ENCODE data around the gene SLFN13.

Gene SLFN13, protein sequence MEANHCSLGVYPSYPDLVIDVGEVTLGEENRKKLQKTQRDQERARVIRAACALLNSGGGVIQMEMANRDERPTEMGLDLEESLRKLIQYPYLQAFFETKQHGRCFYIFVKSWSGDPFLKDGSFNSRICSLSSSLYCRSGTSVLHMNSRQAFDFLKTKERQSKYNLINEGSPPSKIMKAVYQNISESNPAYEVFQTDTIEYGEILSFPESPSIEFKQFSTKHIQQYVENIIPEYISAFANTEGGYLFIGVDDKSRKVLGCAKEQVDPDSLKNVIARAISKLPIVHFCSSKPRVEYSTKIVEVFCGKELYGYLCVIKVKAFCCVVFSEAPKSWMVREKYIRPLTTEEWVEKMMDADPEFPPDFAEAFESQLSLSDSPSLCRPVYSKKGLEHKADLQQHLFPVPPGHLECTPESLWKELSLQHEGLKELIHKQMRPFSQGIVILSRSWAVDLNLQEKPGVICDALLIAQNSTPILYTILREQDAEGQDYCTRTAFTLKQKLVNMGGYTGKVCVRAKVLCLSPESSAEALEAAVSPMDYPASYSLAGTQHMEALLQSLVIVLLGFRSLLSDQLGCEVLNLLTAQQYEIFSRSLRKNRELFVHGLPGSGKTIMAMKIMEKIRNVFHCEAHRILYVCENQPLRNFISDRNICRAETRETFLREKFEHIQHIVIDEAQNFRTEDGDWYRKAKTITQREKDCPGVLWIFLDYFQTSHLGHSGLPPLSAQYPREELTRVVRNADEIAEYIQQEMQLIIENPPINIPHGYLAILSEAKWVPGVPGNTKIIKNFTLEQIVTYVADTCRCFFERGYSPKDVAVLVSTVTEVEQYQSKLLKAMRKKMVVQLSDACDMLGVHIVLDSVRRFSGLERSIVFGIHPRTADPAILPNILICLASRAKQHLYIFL

DNA sequence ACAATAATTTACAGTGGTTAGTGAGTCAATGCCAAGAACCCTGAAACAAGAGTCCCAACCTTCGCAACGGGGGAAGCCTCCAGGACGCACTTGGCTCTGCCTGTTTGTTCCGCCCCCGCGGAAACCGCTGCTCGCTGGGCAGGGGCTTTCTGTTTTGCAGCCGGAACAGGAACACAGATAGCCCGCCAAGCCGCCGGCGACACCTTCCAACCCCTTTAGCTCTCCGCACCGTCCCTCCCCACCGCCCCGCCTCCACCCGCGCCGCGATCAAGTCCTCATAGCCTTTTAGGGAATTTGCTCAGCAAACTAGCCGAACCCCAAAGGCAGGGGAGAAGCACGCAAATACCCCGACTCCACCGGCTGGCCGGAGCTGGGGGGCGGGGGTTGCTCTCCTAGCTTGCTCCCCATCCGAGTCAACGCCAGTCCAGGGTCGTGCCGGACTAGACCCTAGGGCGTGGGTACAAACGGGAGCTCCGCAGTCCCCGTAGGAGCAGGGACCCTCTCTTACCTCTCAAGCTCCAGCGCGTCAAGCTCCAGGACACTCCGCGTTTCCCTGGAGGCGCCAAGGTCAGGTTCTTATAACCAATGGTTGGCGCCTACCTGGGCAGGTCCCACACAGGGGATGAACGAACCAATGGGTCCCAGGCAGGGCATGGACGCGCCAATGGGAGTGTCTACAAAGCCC, at the start of gene SLFN13:
TSS of gene SLFN13 (minus strand) at position 553 of the 685 bp plus-strand sequence. CDS start 3,086 bp downstream, outside the sequence.
- Histone ChIP-seq H3K79me2 (ENCODE audit: insufficient read depth, low read length) (no peaks in the 10 kb centered on the region), H3K9me3 (ENCODE audit: insufficient read depth, low read length) (no peaks in the 10 kb centered on the region), H3K27me3 (ENCODE audit: low read length) (no peaks in the 10 kb centered on the region), H3K9me2 (replicated peaks; ENCODE audit: insufficient read depth, low read length) (no peaks in the 10 kb centered on the region), H3K4me2 (ENCODE audit: low read depth, low read length, poor library complexity, severe bottlenecking) (peak within 1 kb of the TSS; percentile 49), H3K27ac (ENCODE audit: low read depth, low read length) (no peak within 1 kb of the TSS), H3K36me3 (ENCODE audit: low read length) (no peaks in the 10 kb centered on the region), H2AFZ (ENCODE audit: low read depth, low read length, severe bottlenecking) (peak within 1 kb of the TSS; percentile 92), H3F3A (ENCODE audit: insufficient read depth) (no peaks in the 10 kb centered on the region), H3K9ac (ENCODE audit: low read length) (peak within 1 kb of the TSS; percentile 45; the same call in 1 of the 2 replicates), H3K4me3 (ENCODE audit: insufficient read depth, low read length, poor library complexity, severe bottlenecking) (peak within 1 kb of the TSS; percentile 24), H4K20me1 (ENCODE audit: low read depth, low read length) (no peaks in the 10 kb centered on the region)
- no peak for TF ChIP-seq EZH2phosphoT487 (conservative IDR thresholded peaks at IDR 0.05; ENCODE audit: low read length)
- TF ChIP-seq, protein P1, sequence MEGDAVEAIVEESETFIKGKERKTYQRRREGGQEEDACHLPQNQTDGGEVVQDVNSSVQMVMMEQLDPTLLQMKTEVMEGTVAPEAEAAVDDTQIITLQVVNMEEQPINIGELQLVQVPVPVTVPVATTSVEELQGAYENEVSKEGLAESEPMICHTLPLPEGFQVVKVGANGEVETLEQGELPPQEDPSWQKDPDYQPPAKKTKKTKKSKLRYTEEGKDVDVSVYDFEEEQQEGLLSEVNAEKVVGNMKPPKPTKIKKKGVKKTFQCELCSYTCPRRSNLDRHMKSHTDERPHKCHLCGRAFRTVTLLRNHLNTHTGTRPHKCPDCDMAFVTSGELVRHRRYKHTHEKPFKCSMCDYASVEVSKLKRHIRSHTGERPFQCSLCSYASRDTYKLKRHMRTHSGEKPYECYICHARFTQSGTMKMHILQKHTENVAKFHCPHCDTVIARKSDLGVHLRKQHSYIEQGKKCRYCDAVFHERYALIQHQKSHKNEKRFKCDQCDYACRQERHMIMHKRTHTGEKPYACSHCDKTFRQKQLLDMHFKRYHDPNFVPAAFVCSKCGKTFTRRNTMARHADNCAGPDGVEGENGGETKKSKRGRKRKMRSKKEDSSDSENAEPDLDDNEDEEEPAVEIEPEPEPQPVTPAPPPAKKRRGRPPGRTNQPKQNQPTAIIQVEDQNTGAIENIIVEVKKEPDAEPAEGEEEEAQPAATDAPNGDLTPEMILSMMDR (IDR thresholded peaks at IDR 0.05; ENCODE audit: insufficient read depth, low read length, poor library complexity, severe bottlenecking) = no peak

DNA sequence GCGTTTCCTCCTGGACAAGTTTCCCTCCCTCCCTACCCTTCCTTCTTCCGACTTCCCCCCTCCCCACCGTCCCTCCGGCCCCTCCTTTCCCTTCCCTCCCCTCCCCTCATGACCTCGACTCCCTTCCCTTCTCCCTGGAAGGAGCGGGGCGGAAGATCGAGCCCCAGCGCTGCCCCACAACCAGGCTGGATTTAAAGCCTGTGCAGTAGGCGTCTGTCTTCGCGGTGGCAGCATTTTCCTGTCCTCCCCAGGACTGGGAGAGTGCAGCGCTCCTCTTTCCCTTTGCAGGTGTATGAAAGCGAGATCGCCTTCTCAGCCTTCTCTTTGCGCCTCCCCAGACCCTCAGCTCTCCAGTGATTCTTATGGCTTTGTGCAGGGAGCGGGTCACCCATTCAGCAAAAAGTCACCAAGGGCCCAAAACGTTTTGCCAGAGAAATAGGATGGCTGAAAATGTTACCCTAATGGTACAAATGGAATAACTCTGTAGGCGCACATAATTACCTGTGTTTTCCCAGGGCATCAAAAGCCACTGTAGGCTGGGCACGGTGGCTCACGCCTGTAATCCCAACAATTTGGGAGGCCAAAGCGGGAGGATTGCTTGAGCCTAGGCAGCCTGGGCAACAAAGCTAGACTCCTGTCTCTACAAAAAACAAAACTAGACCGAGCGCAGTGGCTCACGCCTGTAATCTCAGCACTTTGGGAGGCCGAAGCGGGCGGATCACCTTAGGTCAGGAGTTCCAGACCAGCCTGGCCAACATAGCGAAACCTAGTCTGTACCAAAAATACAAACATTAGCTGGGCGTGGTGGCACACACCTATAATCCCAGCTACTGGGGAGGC, 48.1 kb upstream of the SLFN13 start:
- Histone ChIP-seq H2AFZ (ENCODE audit: low read depth, low read length, severe bottlenecking) (no peak overlapping the region), H3K79me2 (ENCODE audit: insufficient read depth, low read length) (no peaks in the 10 kb centered on the region), H4K20me1 (ENCODE audit: low read depth, low read length) (no peaks in the 10 kb centered on the region), H3K4me2 (ENCODE audit: low read depth, low read length, poor library complexity, severe bottlenecking) (no peak overlapping the region), H3K9me3 (ENCODE audit: insufficient read depth, low read length) (no peaks in the 10 kb centered on the region), H3K9ac (ENCODE audit: low read length) (no peak overlapping the region), H3K27ac (ENCODE audit: low read depth, low read length) (no peak overlapping the region), H3K27me3 (ENCODE audit: low read length) (no peaks in the 10 kb centered on the region), H3K9me2 (replicated peaks; ENCODE audit: insufficient read depth, low read length) (no peaks in the 10 kb centered on the region), H3K4me3 (ENCODE audit: insufficient read depth, low read length, poor library complexity, severe bottlenecking) (no peak overlapping the region), H3K36me3 (ENCODE audit: low read length) (no peaks in the 10 kb centered on the region), H3F3A (ENCODE audit: insufficient read depth) (no peaks in the 10 kb centered on the region)
- no peak for TF ChIP-seq EZH2phosphoT487 (conservative IDR thresholded peaks at IDR 0.05; ENCODE audit: low read length)
- TF ChIP-seq, protein P1 (IDR thresholded peaks at IDR 0.05; ENCODE audit: insufficient read depth, low read length, poor library complexity, severe bottlenecking) = no peak

DNA sequence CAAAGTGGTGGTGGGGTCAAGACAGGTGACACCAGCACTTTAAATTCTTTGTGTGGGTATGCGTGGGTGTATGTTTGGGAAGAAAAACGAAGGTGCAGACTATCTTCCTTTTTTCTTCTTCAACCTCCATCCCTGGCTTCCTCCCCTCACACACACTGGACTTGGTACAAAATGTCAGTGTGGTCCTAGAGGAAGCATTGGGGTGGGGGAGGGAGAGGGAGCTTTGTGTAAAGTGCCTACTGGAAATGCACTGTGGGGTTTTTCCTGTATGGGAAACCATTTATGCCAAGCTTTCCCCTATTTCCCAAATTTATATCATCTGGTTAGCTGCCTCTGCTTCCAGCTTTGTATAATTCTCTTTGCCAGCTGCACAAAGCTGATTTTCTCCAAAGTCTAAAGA, 44.5 kb upstream of the SLFN13 start:
- Histone ChIP-seq H3K9me2 (replicated peaks; ENCODE audit: insufficient read depth, low read length) (no peaks in the 10 kb centered on the region), H3K4me2 (ENCODE audit: low read depth, low read length, poor library complexity, severe bottlenecking) (no peak overlapping the region), H2AFZ (ENCODE audit: low read depth, low read length, severe bottlenecking) (no peak overlapping the region), H3K9ac (ENCODE audit: low read length) (no peak overlapping the region), H3K27me3 (ENCODE audit: low read length) (no peaks in the 10 kb centered on the region), H3K4me3 (ENCODE audit: insufficient read depth, low read length, poor library complexity, severe bottlenecking) (no peak overlapping the region), H3K79me2 (ENCODE audit: insufficient read depth, low read length) (no peaks in the 10 kb centered on the region), H3K9me3 (ENCODE audit: insufficient read depth, low read length) (no peaks in the 10 kb centered on the region), H3F3A (ENCODE audit: insufficient read depth) (no peaks in the 10 kb centered on the region), H3K27ac (ENCODE audit: low read depth, low read length) (no peak overlapping the region), H3K36me3 (ENCODE audit: low read length) (no peaks in the 10 kb centered on the region), H4K20me1 (ENCODE audit: low read depth, low read length) (no peaks in the 10 kb centered on the region)
- TF ChIP-seq, protein P1 (IDR thresholded peaks at IDR 0.05; ENCODE audit: insufficient read depth, low read length, poor library complexity, severe bottlenecking) = no peak
- no peak for TF ChIP-seq EZH2phosphoT487 (conservative IDR thresholded peaks at IDR 0.05; ENCODE audit: low read length)

Measured in SU-DHL-6 (cell line).